ENCODE measurements around the gene SPATS2L.

GRCh38 chr2:200451511-200451910, 145.0 kb downstream of the SPATS2L start:
- TF ChIP-seq CTCF (IDR thresholded peaks at IDR 0.05) (no peak), POLR2A (IDR thresholded peaks at IDR 0.05) (no peak)

Measured in adrenal gland (tissue), 5 donors.